NK-92 (cell line): ENCODE results near the gene TEAD1.

ENCODE experiments used
- DNase-seq: peaks from one replicate; lab custom pipeline; 2025; ENCODE audit not compliant: unreplicated experiment; lab: John Stamatoyannopoulos, UW

Gene TEAD1

GRCh38 chr11:12664385-12664784 is 9.8 kb upstream of the TEAD1 start:
- DNase-seq: no peak

GRCh38 chr11:12666915-12667314 is 7.3 kb upstream of the TEAD1 start:
- no peak for DNase-seq

DNA sequence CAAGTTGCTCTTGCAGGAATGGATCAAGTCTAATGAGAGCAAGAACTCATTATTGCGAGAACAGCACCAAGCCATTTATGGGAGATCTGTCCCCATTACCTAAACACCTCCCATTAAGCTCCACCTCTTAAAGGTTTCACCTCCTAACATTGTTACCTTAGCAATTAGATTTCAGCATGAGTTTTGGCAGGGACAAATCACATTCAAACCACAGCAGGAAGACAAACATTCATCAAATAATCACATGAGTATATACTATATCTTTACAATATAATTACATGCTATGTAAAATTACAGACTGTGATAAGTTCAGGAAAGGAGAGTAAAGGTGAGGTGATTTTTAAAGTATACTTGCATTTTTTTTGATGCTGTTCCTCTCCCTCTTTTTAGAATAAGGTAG is 6.6 kb upstream of the TEAD1 start:
- no peak for DNase-seq

- no peak for DNase-seq
These were observed 6.1 kb upstream of the TEAD1 start for GRCh38 chr11:12668166-12668565.

GRCh38 chr11:12669930-12670329 is 4.3 kb upstream of the TEAD1 start:
- DNase-seq: no peak

- DNase-seq: no peak
These were observed 2.9 kb upstream of the TEAD1 start for GRCh38 chr11:12671370-12671769.

DNA sequence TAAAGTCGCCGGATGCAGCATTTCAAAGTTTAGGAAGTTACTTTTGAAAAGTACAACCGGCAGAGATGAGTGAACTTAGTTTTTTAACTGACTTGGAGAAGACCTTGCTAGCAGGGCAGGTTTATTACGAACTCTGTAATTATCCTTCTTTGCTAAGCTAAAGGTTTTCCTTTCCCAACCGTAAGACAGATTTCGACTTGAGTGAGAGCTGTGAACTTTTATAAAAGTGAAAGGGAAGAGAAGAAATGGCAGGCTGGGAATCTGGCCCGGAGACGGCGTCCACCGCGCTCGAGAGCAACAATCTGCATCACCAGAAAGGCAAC is 659 bp upstream of the TEAD1 start:
- DNase-seq: no peak

DNA sequence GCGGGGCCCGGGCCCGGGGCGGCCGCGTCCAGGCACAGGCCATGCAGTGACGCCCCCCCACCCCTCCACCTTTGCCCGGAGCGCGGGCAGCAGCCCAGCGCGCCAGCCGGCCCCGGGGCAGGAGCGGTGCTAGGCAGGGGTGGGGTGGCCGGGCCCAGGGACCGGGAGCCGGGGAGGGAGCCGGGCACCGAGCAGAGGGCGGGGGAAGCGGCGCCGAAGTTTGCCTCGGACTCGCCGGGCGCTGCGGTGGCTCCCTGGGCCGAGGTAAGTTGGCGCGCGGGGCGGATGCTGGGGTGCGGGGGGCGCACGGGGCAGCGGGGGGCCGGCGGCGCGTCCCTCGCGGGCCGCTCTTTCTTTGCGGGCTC is 332 bp downstream of the TEAD1 start:
- no peak for DNase-seq

- no peak for DNase-seq
These were observed 895 bp downstream of the TEAD1 start for GRCh38 chr11:12674936-12675696.

DNA sequence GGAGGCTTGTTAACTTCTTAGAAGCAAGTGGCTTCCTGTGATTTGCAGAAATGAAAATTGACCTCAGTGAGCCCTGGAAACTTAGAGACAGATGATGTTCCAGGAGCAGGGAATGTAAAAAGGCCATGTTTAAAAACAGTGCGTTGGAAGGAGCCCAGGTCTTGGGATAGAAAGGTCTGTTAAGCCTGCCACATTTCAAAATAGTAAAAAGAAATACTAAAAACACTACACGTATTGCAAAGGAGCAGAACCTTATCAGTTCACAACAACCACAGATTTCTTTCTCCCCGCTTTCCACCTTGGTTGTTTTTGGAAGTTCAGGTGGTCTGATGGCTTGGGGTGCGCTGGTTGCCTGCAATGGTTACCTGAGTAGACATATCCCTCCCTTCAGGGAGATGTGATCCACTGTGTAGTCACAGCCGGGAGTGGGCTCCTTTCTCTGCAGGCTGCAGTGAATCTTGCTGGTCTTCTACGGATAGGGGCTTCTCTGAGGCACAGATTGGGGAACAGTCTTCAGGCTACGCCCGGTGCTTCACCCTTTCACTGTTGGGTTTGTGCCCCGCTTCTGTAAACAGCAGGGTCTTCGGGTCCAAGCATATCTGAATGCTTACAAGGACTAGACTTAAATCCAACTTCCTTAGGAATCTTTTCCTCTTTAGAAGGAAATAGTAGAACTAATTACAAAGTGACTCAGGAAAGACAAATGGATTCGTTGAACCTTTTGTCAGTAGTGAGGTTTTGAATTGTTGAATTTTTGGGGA is 1.9 kb downstream of the TEAD1 start:
- no peak for DNase-seq

DNA sequence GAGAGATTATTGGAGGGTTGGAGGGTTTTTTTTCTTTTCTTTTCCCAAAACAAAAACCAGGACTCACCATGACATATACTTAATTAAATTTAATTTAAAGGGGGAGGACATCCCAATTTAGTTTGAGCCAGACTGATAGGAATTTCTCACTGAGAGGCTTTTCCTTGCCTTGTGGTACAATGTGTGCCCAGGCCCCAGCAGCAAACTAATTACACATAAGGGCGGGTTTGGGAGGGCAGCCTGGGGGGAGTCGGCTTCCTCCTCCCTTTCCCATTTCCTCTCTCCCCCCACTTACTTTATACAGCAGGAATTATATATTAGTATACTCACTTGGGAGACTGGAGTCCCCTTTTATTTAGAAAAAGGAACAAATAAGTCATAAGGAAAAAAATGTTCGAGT is 2.9 kb downstream of the TEAD1 start:
- no peak for DNase-seq

- no peak for DNase-seq
These were observed 3.9 kb downstream of the TEAD1 start for GRCh38 chr11:12678092-12678491.

GRCh38 chr11:12678991-12679390 is 4.8 kb downstream of the TEAD1 start:
- no peak for DNase-seq

DNA sequence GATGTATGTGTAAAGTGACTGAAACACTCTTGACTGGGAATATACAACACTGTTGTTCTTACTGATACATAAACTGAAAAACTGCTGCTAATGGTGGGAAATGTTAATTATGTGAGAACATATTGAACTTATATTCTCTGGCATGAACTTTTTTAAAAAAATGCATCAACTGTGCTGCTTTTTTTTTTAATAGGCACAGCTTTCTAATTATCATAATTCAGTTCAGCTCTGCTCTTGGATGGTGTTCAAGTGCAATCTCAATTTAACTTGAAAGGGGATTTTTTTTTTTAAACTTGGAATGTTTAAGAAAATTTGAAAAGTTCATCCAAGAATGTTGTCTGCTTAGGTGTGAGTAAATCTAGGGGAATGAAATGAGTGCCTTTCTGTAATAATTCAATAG is 5.2 kb downstream of the TEAD1 start:
- no peak for DNase-seq

DNA sequence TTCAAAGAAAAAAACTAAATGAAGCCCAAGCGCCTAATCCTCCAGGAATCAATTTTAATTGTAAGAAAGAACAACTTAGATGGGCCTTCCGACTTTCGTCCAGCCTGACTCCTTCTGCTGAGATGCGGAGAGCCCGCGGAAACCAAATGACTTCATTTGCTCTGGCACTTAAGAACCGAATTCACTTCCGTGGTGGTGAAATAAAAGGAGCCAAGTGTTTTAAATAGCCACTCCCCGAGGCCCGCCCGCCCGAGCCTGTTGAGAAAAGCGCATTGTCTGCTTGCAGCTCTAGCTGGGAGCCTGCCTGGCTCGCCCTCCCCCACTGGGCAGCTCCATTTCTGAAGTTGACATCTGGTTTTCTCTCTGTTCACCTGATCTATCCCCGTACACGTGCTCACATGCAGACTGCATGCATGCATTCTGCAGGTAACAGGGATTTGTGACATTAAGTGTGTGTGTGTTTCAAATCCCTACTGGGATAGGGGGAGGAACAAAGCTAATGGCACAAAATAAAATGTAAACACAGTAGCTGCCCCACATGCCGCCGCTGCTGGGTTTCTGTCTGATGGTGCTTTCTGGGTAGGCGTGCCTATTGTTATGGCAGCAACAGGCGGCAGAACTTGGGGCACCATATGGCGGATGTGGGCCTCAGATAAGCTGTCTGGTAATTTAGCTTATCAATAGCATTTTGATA is 6.2 kb downstream of the TEAD1 start:
- DNase-seq: no peak

DNA sequence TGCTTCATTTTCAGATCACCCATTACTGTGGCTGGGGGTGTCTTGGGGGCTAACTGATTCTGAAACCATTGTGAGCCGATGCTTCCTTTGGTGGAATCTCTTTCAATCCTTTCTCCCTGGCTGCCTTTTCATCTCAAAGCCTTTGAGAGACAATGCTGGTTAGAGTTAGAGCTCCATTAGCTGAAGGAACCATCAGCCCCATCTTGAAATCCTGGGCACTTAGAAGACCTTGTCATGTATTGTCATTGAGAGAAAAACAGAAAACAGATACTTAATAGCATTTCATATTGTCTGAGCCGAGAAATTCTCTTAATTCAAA is 6.7 kb downstream of the TEAD1 start:
- no peak for DNase-seq

GRCh38 chr11:12681466-12681865 is 7.2 kb downstream of the TEAD1 start:
- DNase-seq: no peak

GRCh38 chr11:12682288-12682687 is 8.1 kb downstream of the TEAD1 start:
- DNase-seq: no peak

GRCh38 chr11:12682737-12683500 is 8.7 kb downstream of the TEAD1 start:
- no peak for DNase-seq

DNA sequence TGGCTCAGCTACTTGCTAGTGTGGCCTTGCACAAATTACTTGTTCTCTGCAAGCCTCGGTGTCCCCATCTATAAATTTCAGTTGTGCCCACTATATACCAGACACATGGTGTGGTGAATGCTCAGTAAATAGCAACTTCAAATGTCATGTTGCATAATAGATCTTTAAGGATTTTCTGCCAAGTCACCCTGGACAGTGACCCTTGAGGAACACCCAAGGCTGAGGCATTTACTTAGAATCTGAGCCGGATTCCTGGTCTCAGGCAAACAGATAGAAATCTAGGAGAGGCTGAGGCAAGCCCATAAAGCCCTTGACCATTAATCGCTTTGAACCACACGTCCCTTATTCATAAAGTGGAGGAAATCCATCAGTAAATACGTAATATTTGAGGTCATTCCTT is 9.7 kb downstream of the TEAD1 start:
- DNase-seq: no peak

DNA sequence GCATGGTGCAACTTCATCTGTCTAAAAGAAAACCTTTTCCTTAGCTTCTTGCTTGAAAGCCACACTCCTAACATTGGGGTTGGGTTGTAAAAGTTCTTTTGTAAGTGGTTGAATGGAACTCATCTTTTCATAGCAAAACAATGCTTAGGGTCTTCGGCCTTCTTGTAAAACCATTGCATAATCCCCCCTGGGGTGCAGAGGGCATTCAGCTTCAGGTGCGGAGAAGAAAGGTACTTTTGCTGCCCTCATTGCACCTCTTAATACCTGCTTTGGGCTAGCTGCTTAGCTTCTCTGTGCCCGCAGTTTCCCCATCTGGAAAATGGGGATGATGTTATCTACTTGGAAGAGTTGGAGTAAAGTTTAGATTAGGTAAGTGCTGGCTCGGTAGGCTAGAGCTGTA is 10.1 kb downstream of the TEAD1 start:
- no peak for DNase-seq

GRCh38 chr11:12684816-12685215 is 10.6 kb downstream of the TEAD1 start:
- no peak for DNase-seq
